CMK (cell line): Measurements from ENCODE around the gene ACAP2.
"Not testable (repeated sequence)": the region's sequence is repeated elsewhere in the genome, so short reads cannot be mapped to it uniquely, and the experiment has no call there.

Experiments
- DNase-seq: peaks from one replicate; pipeline ENCODE4 v3.0.0-alpha.2; 2010; ENCODE audit warnings: low read depth

The ACAP2 gene

DNA sequence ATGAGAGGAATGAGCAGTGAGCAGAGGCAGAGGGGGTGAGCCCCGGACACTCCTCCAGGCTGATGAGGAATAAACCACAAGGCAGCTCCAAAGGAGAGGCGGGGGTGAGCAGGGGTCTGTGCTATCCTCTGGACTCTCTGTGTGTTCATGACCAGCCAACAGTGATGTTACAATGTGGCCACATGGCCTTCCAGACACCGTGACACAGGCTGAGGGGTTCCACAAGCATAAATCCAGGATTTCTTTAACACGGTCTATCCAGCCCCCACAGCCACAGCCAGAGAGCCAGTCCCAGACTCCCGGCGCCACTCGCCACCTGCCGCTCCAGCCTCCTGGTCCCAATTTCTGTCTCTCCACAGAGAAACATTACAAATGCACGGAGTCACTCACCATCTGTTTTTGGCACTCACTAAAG lies 196.2 kb downstream of the ACAP2 start:
- no peak for DNase-seq

GRCh38 chr3:195245531-195245951 lies 197.3 kb downstream of the ACAP2 start:
- no peak for DNase-seq

- no peak for DNase-seq
Measured at GRCh38 chr3:195241592-195242355, 201.0 kb downstream of the ACAP2 start.

- no peak for DNase-seq
Measured at GRCh38 chr3:195240939-195241338, 201.9 kb downstream of the ACAP2 start.

- DNase-seq: no peak
Measured at GRCh38 chr3:195240171-195240701, 202.6 kb downstream of the ACAP2 start.

GRCh38 chr3:195239121-195239520 lies 203.7 kb downstream of the ACAP2 start:
- DNase-seq: no peak

DNA sequence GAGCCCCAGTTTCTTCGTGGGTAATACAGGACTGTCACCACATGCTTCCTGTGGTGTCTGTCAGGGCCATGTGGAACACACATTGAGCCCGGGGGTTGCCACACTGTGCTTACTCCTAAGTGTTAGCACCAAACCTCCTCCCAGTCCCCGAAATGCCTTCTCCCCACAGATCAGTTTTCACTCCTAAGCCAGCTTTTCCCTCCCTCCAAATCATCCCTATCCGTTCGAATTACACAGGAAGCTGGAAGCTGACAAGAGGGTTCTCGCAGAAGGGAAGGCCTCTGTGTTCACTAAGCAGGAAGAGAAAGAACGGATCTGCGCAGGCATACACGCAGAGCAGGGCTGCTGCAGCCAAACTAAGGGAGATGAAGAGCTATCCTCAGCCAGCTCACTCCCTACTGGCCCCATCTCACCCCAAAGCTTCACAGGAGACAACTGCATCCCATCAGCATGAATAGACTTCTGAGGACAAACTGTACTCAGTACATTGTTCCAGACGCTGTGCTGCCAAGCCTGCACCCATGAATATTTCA lies 204.2 kb downstream of the ACAP2 start:
- DNase-seq: no peak

GRCh38 chr3:195238081-195238571 lies 204.7 kb downstream of the ACAP2 start:
- no peak for DNase-seq

DNA sequence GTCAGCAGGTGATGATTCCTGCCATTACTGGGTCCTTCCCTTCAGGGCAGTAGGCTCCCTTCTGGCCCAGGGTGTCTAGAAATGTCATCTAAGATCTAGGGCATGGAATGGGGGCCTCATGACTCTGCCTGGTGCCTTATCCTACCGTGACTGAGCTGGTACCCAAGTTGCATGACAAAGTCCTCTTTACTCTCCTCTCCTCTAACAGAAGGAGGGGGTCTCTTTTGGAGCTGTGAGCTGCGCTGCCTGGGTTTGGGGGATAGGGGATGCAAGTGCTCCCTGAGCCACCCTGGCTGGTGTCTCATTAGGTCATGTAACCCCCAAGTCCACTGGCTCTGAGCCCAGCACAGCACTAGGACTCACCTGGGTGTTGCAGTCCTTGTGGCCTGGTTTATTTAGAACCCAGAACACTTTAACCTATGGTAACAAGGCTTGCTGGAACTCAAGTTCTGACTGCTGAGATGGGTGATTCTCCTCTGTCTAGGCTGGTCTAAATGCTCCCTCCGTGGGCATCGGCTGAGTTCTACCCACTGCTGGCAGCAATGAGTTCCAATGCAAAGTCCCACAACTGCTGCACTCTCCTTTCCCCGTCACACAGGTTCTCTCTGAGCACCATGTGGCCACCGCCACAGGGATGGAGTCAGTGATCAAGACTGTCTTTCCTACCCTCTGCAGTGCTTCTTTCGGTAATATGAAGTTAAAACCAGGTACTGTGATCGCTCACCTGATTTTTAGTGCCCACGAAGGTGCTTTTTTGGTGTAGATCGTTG lies 205.8 kb downstream of the ACAP2 start:
- no peak for DNase-seq

DNA sequence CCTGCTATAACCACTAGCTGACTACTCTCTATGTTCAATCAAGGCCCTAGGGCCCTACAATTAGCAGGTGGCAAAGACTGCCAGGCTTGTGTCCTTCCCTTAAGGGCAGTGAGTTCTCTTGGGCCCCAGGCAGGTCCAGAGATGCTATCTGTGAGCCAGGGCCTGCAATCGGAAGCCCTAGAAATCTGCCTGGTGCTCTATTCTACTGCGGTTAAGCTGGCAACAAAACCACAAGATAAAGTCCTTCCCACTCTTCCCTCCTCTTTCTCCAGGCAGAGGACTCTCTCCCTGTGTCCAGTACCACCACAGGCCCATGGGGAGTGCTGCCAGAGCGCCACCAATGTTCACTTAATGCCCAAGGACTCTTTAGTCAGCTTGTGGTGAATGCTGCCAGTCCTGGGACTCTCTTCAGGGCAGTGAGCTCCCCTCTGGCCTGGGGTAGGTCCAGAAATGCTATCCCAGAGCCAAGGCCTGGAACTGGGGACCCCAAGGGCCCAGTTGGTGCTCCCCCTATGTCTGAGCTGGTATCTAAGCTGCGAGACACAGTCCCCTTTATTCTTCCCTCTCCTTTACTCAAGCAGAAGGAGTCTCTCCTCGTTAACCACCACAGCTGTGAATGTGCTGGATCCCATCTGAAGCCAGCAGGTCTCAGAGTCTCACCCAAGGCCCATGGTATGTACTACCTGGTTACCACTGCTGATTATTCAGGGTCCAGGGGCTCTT lies 206.6 kb downstream of the ACAP2 start:
- DNase-seq: no peak

- DNase-seq: no peak
Measured at GRCh38 chr3:195230244-195230643, 212.6 kb downstream of the ACAP2 start.

GRCh38 chr3:195228886-195229285 lies 213.9 kb downstream of the ACAP2 start:
- not testable (repeated sequence) for DNase-seq

DNA sequence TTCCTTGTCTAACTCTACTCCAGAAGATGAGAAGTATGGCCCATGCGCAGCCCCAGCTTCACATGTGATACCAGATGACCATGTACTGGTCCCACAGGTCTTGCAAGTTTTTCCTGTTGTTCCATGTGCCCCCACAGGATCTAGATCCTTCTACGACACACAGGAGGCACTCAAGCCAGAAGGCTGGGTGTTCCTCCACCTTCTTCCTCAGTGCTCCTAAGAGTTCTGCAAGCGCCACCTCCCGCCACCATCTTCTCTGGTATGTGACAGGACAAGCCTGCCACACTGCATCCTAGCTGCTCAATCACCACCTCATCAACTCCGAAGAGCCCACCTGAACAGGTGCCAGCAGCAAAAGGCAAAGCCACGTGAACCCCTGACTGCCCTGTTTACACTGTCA lies 214.9 kb downstream of the ACAP2 start:
- DNase-seq: no peak

GRCh38 chr3:195226900-195227447 lies 215.8 kb downstream of the ACAP2 start:
- DNase-seq: no peak

- no peak for DNase-seq
Measured at GRCh38 chr3:195226445-195226844, 216.4 kb downstream of the ACAP2 start.

DNA sequence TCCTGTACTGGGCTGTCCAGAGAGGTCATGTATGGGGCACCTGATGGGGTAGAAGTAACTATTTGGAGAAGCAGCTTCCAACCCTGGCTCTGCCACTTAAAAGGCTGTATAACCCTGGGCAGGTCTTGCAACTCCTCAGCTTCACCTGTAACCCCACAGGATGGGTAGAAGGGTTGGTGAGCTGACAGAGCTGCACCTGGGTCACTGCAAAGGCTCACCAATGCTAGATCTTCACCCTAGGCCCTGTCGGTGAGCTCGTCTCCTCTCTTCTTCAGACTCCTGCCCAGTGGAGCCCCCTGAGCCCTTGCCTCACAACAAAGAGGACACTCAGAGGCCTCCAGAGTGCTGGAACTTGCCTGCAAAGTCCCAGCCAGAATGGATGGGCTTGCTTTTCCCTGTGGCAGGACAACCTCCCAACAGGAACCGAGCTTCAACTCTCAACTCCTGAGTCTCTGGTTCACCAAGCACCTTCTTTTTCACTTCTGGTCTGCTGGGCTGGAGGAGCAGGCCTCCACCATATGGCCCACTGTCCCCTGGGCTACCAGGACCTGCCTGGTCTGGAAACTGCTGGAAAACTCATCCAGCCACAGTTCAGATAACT lies 217.7 kb downstream of the ACAP2 start:
- no peak for DNase-seq
